Measurements from ENCODE around the gene THEM5.

DNA sequence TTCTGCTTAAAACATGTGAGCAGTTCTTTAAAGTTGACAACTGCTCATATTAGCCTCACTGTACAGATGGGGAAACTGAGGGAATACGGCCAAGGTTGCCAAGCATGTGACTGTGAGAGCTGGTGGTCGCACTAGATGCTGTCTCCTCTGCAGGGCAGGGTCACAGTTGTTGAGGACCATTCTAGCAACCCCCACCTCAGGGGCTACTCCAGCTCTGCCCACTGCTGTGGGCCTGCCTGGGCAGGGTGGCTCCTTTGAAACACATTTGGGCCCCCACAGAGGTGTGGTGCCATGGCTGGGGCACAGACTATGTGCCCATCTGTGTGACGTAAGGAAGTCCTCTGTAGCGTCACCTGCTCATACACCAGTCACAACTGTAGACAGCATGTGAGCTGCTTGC, 779 bp downstream of the THEM5 start:
- no peak for TF ChIP-seq ZNF274 (IDR thresholded peaks at IDR 0.05; ENCODE audit: low read depth, low read length)
- TF ChIP-seq YY1 (IDR thresholded peaks at IDR 0.05; ENCODE audit: insufficient read depth, insufficient read length), result no peak
- no peak for TF ChIP-seq SUZ12 (IDR thresholded peaks at IDR 0.05; ENCODE audit: extremely low read depth, insufficient read depth, insufficient read length)

All from NT2/D1 (cell line).